Vagina (tissue), 2 donors: Measurements from ENCODE around the gene SOX14. TPM values are rescaled to one million over a fixed set of nuclear protein-coding genes. Genes with fewer than 3 reads are reported as not detected.

Experiments used
- DNase-seq, 2 donors: peaks; one replicate each; pipeline ENCODE4 v3.0.0-alpha.2; 2017; ENCODE audit errors: extremely low spot score in 2 of 2
- H3K27ac ChIP-seq: fragments of 200-600 bp; sonication (generic); one replicate; pipeline ENCODE4 v1.5.1; 2019
- H3K27me3 ChIP-seq: fragments of 200-600 bp; sonication (generic); one replicate; pipeline ENCODE4 v1.5.1; 2019
- H3K36me3 ChIP-seq, 2 donors: fragments of 200-600 bp; sonication (generic); one replicate each; pipeline ENCODE4 v1.5.1; 2017 to 2019
- H3K4me1 ChIP-seq: fragments of 200-600 bp; sonication (generic); one replicate; pipeline ENCODE4 v1.5.1; 2019
- H3K4me3 ChIP-seq, 2 donors: fragments of 200-600 bp; sonication (generic); 1 replicate in 1 of 2; 2 replicates in 1 of 2; pipeline ENCODE4 v1.5.1; 2016 to 2019
- H3K9me3 ChIP-seq: fragments of 200-600 bp; sonication (generic); one replicate; pipeline ENCODE4 v1.5.1; 2019
- CTCF ChIP-seq, 3 experiments: fragments of 450-650 bp in 2 of 3; fragments of 200-600 bp in 1 of 3; sonication (generic) in 1 of 3; IDR thresholded peaks; one replicate each; pipeline ENCODE4 v1.5.1; 2017 to 2019; ENCODE audit warnings: antibody characterized with exemption in 3 of 3, mild to moderate bottlenecking in 2 of 3, moderate library complexity in 2 of 3
- POLR2A ChIP-seq, 2 donors: fragments of 450-650 bp; IDR thresholded peaks; one replicate each; pipeline ENCODE4 v1.6.1; 2017; ENCODE audit warnings: antibody characterized with exemption in 2 of 2, mild to moderate bottlenecking in 2 of 2, moderate library complexity in 2 of 2
- POLR2AphosphoS5 ChIP-seq, 2 donors: sonication (generic); formaldehyde crosslinking; IDR thresholded peaks; one replicate each; pipeline ENCODE4 v1.9.0; 2017; ENCODE audit warnings: antibody characterized with exemption in 2 of 2, mild to moderate bottlenecking in 2 of 2, low read depth in 1 of 2; ENCODE audit not compliant: insufficient read depth in 1 of 2
- intact Hi-C: fragments of 100-400 bp; cut with DNase I; formaldehyde crosslinking; loops from one replicate; pipeline ENCODE4 v1.15.1; 2023
- total RNA-seq: library from RNA; depleted of rRNA; stranded (reverse); fragments of >200 nt; gene quantifications from one replicate; pipeline ENCODE4 v1.2.3, GENCODE V29; 2016

SOX14 gene
- total RNA-seq, 1 donor from 2014 or later, result not detected

GRCh38 chr3:137812023-137812422, 47.9 kb downstream of the SOX14 start:
- no peaks in the 10 kb centered on the region for H3K4me1 ChIP-seq
- H3K9me3 ChIP-seq, result no peaks in the 10 kb centered on the region
- no peak for DNase-seq
- no peak overlapping the region for H3K4me3 ChIP-seq
- intact Hi-C loops, result no loop called here
- H3K27me3 ChIP-seq, result no peaks in the 10 kb centered on the region
- TF ChIP-seq POLR2A (IDR thresholded peaks at IDR 0.05) (no peak), CTCF (IDR thresholded peaks at IDR 0.05) (no peak), POLR2AphosphoS5 (IDR thresholded peaks at IDR 0.05; ENCODE audit: insufficient read depth in 1 of 2, low read depth in 1 of 2) (no peak)
- H3K27ac ChIP-seq, result no peak overlapping the region
- H3K36me3 ChIP-seq, result no peaks in the 10 kb centered on the region

- H3K27ac ChIP-seq, result no peak overlapping the region
- DNase-seq, result no peak
- no peaks in the 10 kb centered on the region for H3K4me1 ChIP-seq
- intact Hi-C loops, result no loop called here
- no peaks in the 10 kb centered on the region for H3K36me3 ChIP-seq
- no peak overlapping the region for H3K4me3 ChIP-seq
- H3K27me3 ChIP-seq, result no peaks in the 10 kb centered on the region
- no peak for TF ChIP-seq CTCF (IDR thresholded peaks at IDR 0.05)
- no peak for TF ChIP-seq POLR2AphosphoS5 (IDR thresholded peaks at IDR 0.05; ENCODE audit: insufficient read depth in 1 of 2, low read depth in 1 of 2)
- no peak for TF ChIP-seq POLR2A (IDR thresholded peaks at IDR 0.05)
- H3K9me3 ChIP-seq, result no peaks in the 10 kb centered on the region
Observed at GRCh38 chr3:137815251-137815650, 51.1 kb downstream of the SOX14 start.

Other genes starting within 250 kb of the SOX14 start
- not detected for gene CLDN18, start 245.8 kb downstream of the SOX14 start, total RNA-seq